Right lobe of liver (tissue), 4 donors: ENCODE data around the gene SINHCAF.

Experiments used
- POLR2A ChIP-seq: fragments of 450-650 bp; IDR thresholded peaks from one replicate; pipeline ENCODE4 v1.6.1; 2017; ENCODE audit warnings: antibody characterized with exemption, mild to moderate bottlenecking
- TF ChIP-seq, protein P1 (sequence below), 4 donors: fragments of 200-600 bp in 3 of 4; fragments of 450-650 bp in 1 of 4; IDR thresholded peaks; one replicate each; pipeline versions ENCODE4 v1.5.1 to v1.8.0; 2016 to 2022; ENCODE audit warnings: antibody characterized with exemption in 4 of 4, mild to moderate bottlenecking in 2 of 4
- donor health status: DM: no; HTN: no; CAD: no.
- donor health status: DM: no; HTN: no; CAD: no.
- donor health status: DM: no; HTN: yes; CAD: no.

DNA sequence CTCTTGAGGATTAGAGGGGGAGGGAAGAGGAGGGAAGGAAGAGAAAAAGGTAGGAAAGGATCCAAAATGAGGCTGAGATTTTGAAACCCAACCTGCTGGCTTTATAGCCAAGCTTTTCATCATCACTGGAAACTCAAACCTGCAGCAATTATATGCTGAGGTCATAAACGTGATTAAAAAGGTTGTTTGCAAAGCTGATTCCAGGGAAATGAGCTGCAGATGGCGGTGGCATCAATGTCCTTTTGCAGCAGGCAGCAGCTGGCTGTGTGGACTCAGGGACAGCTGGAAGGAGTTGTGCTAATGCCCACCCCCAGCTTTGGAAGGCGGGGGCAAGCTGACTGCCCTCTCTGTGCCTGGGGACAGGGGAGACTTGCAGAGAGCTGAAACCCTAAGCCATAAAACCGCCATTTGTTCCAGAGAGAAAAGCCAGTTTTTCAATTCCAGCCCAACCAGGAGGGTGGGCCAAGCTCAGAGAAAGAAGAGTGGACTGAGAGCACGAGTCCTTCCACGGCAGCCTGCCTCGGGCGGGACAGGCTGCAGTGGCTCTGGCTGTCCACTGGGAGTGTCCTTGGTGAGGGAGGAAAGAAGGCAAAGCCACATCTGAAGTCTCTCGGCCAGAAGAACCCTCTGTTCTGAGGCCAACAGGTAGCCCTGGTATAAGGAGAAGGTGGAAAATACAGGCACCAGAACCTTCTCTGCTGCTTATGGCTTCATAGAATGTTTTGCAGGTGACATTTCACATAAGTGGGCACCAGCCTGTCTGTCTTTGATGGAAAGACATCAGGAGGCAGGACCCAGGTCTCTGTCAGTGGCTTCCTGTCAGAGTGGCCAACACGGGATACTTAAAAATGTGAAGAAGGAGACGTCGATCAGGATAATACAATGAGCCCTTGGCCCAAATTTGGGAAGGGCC is 90.7 kb downstream of the SINHCAF start:
- TF ChIP-seq, protein P1, sequence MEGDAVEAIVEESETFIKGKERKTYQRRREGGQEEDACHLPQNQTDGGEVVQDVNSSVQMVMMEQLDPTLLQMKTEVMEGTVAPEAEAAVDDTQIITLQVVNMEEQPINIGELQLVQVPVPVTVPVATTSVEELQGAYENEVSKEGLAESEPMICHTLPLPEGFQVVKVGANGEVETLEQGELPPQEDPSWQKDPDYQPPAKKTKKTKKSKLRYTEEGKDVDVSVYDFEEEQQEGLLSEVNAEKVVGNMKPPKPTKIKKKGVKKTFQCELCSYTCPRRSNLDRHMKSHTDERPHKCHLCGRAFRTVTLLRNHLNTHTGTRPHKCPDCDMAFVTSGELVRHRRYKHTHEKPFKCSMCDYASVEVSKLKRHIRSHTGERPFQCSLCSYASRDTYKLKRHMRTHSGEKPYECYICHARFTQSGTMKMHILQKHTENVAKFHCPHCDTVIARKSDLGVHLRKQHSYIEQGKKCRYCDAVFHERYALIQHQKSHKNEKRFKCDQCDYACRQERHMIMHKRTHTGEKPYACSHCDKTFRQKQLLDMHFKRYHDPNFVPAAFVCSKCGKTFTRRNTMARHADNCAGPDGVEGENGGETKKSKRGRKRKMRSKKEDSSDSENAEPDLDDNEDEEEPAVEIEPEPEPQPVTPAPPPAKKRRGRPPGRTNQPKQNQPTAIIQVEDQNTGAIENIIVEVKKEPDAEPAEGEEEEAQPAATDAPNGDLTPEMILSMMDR (IDR thresholded peaks at IDR 0.05) = peak; percentile 52 to 63 (median 54)
- no peak for TF ChIP-seq POLR2A
